Measurements from ENCODE around the gene RRM2.

RRM2 gene

DNA sequence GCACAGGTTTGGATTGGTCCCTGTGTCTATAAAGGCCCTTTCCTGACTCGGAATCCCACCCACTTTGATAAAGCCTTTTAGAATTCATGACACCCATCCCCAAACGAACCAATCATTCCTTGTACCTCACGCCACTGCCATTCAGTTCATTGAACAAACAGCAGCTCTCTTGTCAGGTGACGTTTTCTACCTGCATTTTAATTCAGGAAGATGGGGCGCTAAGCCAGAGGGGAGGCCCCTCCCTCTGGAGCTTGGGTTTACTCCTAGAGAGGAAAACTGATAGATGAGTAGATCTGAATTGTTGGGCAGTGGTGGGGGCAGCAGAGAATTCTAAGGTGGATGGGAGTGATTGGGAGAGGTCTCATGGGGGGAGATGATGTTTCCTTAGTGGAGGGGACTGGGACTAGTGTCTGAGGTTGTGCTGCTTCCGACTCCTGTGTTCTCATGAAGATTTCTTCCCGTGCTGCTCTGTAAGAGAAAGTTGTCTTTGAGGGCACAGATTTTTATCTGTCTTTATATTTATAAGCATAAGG, 9.6 kb downstream of the RRM2 start:
- TF ChIP-seq ZNF274 (IDR thresholded peaks at IDR 0.05; ENCODE audit: low read depth, low read length): no peak

GRCh38 chr2:10132596-10132995, 10.1 kb downstream of the RRM2 start:
- H3K4me3 ChIP-seq (ENCODE audit: low read length): no peak overlapping the region
- TF ChIP-seq ZNF274 (IDR thresholded peaks at IDR 0.05; ENCODE audit: low read depth, low read length): no peak

More for the DNA sequence above, 9.6 kb downstream of the RRM2 start:
- no peak overlapping the region for H3K4me3 ChIP-seq (ENCODE audit: low read length)

GRCh38 chr2:10132996-10133647, 10.6 kb downstream of the RRM2 start:
- no peak overlapping the region for H3K4me3 ChIP-seq (ENCODE audit: low read length)
- no peak for TF ChIP-seq ZNF274 (IDR thresholded peaks at IDR 0.05; ENCODE audit: low read depth, low read length)

DNA sequence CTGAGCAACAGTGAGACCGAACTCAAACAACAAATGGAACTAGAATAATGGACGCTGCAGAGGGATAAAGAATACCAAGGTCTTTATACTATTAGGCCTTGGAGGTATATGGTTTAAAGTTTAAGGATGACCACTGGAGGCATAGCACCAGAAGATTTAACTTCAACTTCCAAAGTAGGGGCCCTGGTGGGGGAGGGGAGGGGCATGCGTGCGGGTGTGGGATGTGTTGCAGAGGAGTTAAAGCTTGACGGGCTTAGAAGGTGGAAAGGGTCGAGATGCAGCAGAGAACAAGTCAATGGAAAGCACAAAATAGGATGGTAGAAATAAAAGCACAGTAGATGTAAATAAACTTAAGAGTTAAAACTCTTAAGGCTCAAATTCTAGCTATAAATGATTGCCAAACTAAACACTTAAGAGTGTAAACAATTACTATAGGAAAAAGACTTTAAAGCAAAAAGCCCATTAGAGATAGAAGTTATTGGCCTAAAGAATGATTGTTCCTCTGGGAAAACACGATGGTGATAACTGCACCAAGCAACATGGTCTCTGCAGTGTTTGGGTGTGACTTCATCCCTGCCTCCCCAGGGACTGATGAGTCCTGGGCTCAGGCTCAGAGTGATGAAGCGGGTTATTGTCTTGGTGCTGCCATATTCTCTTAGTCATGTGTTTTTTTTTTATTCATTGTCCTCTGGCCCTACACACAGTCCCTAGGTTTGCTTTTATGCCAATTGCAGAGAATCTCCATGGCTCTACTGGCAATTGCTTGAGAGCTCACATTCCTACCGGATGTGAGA, 13.0 kb downstream of the RRM2 start:
- no peak for TF ChIP-seq ZNF274 (IDR thresholded peaks at IDR 0.05; ENCODE audit: low read depth, low read length)
- no peak overlapping the region for H3K4me3 ChIP-seq (ENCODE audit: low read length)

DNA sequence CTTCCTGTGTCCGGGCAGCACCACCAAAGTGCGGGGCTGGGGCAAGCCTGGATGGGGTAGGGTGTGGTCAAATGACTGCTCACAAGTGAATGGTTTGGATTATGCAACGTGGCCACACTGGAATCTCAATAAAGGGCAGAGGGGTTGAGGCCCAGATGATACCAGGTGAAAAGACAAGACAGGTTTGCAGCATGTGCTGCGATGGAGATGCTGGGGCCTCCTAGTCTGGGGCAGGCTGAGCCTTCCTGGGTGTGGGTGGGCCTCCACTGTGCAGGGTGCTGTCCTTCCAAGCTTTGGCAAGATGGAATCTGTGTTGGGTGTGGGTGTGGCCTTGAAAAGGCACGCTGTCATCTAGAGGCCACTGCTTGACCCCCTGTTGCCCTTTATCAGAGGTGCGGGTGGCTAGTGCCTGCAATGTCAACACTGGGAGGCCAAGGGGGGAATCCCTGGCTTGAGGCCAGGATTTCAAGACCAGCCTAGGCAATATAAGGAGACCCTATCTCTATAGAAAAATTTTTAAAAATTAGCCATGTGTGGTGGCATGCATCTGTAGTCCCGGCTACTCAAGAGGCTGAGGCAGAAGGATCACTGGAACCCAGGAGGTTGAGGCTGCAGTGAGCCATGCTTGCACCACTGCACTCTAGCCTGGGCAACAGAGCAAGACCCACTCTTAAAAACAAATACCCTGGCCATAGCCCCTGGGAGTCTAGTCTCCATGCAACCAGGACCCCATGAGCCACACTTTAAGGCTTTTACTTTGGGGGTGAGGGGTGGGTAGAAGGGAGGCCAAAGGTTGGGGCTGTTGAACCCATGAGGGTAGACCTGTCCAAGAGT, 13.8 kb downstream of the RRM2 start:
- no peak for TF ChIP-seq ZNF274 (IDR thresholded peaks at IDR 0.05; ENCODE audit: low read depth, low read length)
- no peak overlapping the region for H3K4me3 ChIP-seq (ENCODE audit: low read length)

DNA sequence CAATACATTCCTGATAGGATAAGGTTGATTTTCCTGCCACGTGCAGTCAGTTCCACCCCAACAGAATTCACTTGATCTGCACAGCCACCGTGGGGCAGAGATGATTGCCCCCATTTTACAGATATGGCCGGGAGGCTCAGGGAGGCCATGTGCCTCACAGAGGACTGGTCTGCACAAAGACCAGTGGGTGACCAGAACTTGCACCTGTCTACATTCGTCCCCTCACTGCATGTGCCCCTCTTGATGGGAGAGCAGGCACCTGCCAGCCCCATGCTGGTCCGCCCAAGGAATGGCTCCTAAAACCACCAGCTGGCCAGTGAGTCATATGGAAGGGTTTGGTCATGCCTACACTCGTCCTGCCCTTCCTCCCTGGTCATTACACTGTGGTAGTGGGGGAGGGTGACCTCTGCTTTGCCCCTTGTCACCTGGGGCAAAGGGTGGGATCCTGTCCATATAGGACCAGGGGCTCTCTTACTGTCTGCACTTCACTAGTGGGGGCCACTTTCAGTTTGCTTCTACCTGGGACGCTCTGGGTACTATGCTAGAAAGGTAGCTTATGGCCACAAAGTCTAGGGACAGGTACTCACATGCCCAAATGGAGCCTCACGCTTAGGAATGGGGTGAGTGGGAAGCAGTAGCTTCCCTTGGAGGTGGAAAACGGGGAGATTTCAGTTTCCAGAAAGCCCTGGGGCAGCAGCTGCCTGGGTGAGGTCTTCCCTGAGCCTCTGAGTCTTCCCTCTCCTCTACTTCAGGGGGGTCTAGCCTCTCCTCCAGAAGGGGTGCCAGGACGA, 14.7 kb downstream of the RRM2 start:
- TF ChIP-seq ZNF274 (IDR thresholded peaks at IDR 0.05; ENCODE audit: low read depth, low read length): no peak
- H3K4me3 ChIP-seq (ENCODE audit: low read length): no peak overlapping the region

- no peak for TF ChIP-seq ZNF274 (IDR thresholded peaks at IDR 0.05; ENCODE audit: low read depth, low read length)
Measured at GRCh38 chr2:10139536-10139935, 17.0 kb downstream of the RRM2 start.

DNA sequence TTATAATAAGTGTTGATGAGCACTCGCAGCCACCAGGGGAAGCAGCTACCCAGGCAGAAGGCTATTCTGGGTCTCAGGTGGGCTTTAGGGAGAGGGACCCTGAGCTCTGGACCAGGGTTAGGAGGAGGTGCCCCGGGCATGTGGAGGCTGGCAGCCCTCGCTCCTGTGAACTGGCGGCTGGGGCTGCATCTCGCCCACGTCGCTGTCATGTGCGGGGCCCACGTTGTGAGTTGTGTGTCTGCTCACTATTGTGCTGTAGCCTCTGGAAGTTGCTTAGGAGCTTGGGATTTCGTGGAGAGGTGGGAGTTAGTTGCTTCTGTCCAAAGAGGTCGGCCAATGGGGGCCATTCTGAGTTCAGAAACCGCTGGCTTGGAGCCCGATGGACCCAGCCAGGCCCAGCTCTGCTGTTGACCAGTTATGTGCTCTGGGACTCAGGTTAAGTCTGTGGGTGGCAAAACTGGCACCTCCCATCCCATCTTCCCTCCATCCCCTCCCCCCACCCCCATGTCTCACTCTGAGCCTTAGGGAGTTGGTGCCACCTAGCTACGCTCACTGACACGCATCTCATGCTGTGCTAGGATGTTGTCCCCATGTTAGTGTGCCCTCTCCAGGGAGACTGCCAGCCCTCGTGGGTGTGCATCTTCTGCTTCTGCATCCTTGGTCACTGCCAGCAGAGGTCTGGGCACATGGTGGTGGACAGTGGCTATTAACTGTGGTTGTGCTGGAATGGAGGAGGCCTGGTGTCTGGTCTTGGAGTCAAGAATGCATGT, 18.5 kb downstream of the RRM2 start:
- H3K4me3 ChIP-seq (ENCODE audit: low read length): no peak overlapping the region
- no peak for TF ChIP-seq ZNF274 (IDR thresholded peaks at IDR 0.05; ENCODE audit: low read depth, low read length)

More at GRCh38 chr2:10139536-10139935, 17.0 kb downstream of the RRM2 start:
- H3K4me3 ChIP-seq (ENCODE audit: low read length): no peak overlapping the region

- no peak overlapping the region for H3K4me3 ChIP-seq (ENCODE audit: low read length)
- no peak for TF ChIP-seq ZNF274 (IDR thresholded peaks at IDR 0.05; ENCODE audit: low read depth, low read length)
Measured at GRCh38 chr2:10141736-10142639, 19.4 kb downstream of the RRM2 start.

- no peak for TF ChIP-seq ZNF274 (IDR thresholded peaks at IDR 0.05; ENCODE audit: low read depth, low read length)
- no peak overlapping the region for H3K4me3 ChIP-seq (ENCODE audit: low read length)
Measured at GRCh38 chr2:10142640-10142965, 20.1 kb downstream of the RRM2 start.

GRCh38 chr2:10144771-10145518, 22.4 kb downstream of the RRM2 start:
- TF ChIP-seq ZNF274 (IDR thresholded peaks at IDR 0.05; ENCODE audit: low read depth, low read length): no peak

More at GRCh38 chr2:10144771-10145518, 22.4 kb downstream of the RRM2 start:
- H3K4me3 ChIP-seq (ENCODE audit: low read length): no peak overlapping the region

Data from GM08714 (cell line).